GM23338 (cell line): ENCODE data around the gene KCNB1. TPM values are rescaled to one million over a fixed set of nuclear protein-coding genes. Genes with fewer than 3 reads are reported as not detected.

Experiments
- ATAC-seq: fragments of 200-7000 bp; cut with Tn5 transposase; 3 replicates; pipeline ENCODE4 v1.9.1; 2020
- DNase-seq: peaks from one replicate; pipeline ENCODE4 v3.0.0-alpha.2; 2015; ENCODE audit warnings: low spot score
- H2AFZ ChIP-seq: fragments of 200-600 bp; sonication (generic); 2 replicates; pipeline ENCODE4 v1.8.0; 2016; ENCODE audit warnings: antibody characterized with exemption, mild to moderate bottlenecking, moderate library complexity
- H3F3A ChIP-seq: fragments of 200-600 bp; sonication (generic); replicated peaks from 2 replicates; pipeline ENCODE4 v1.8.0; 2017; ENCODE audit warnings: antibody characterized with exemption, mixed run types, low read depth
- H3K27ac ChIP-seq: fragments of 200-600 bp; sonication (generic); 2 replicates; pipeline ENCODE4 v1.6.1; 2016; ENCODE audit warnings: low read depth
- H3K27me3 ChIP-seq: fragments of 200-600 bp; sonication (generic); 2 replicates; pipeline ENCODE4 v1.8.0; 2016; ENCODE audit warnings: mild to moderate bottlenecking, mixed run types, moderate library complexity; ENCODE audit not compliant: insufficient read depth
- H3K36me3 ChIP-seq: fragments of 200-600 bp; sonication (generic); 2 replicates; pipeline ENCODE4 v1.8.0; 2016; ENCODE audit warnings: mild to moderate bottlenecking; ENCODE audit not compliant: insufficient read depth
- H3K4me1 ChIP-seq: fragments of 200-600 bp; sonication (generic); 2 replicates; pipeline ENCODE4 v1.8.0; 2016; ENCODE audit warnings: mild to moderate bottlenecking, moderate library complexity; ENCODE audit not compliant: insufficient read depth
- H3K4me2 ChIP-seq: fragments of 200-600 bp; sonication (generic); 2 replicates; pipeline ENCODE4 v1.7.1; 2017; ENCODE audit warnings: mixed run types
- H3K4me3 ChIP-seq: fragments of 200-600 bp; sonication (generic); 2 replicates; pipeline ENCODE4 v1.6.1; 2016; ENCODE audit warnings: mixed run types
- H3K79me2 ChIP-seq: fragments of 200-600 bp; sonication (generic); replicated peaks from 2 replicates; pipeline ENCODE4 v1.8.0; 2017; ENCODE audit warnings: mild to moderate bottlenecking; ENCODE audit not compliant: insufficient read depth
- H3K9me2 ChIP-seq: fragments of 200-600 bp; sonication (generic); 2 replicates; pipeline ENCODE4 v1.8.0; 2017; ENCODE audit not compliant: insufficient read depth
- H4K20me1 ChIP-seq: fragments of 200-600 bp; sonication (generic); replicated peaks from 2 replicates; pipeline ENCODE4 v1.8.0; 2017; ENCODE audit warnings: mild to moderate bottlenecking; ENCODE audit not compliant: insufficient read depth
- H3K27ac Mint-ChIP-seq: 2 replicates; pipeline ENCODE4 v1.8.0; 2020; ENCODE audit warnings: inconsistent platforms, mild to moderate bottlenecking, moderate library complexity, mixed read lengths
- H3K27me3 Mint-ChIP-seq: 3 replicates; pipeline ENCODE4 v1.8.0; 2022; ENCODE audit warnings: low read depth, mild to moderate bottlenecking, moderate library complexity, mixed read lengths, inconsistent platforms; ENCODE audit not compliant: insufficient read depth, poor library complexity
- H3K36me3 Mint-ChIP-seq: 3 replicates; pipeline ENCODE4 v1.8.0; 2021; ENCODE audit warnings: low read depth, mild to moderate bottlenecking, inconsistent platforms, moderate library complexity, mixed read lengths
- H3K4me1 Mint-ChIP-seq: 3 replicates; pipeline ENCODE4 v1.8.0; 2020; ENCODE audit warnings: mild to moderate bottlenecking, inconsistent platforms, mixed read lengths
- H3K4me3 Mint-ChIP-seq: 3 replicates; pipeline ENCODE4 v1.8.0; 2021; ENCODE audit warnings: moderate library complexity, mild to moderate bottlenecking, inconsistent platforms, mixed read lengths
- H3K9me3 Mint-ChIP-seq: 3 replicates; pipeline ENCODE4 v1.8.0; 2020; ENCODE audit warnings: moderate library complexity, mild to moderate bottlenecking, inconsistent platforms, mixed read lengths
- CREB1 ChIP-seq: fragments of 250-450 bp; sonication (Bioruptor Pico); IDR thresholded peaks from 2 replicates; pipeline ENCODE4 v1.5.0; 2020; ENCODE audit warnings: low read depth, mild to moderate bottlenecking, moderate library complexity
- EZH2 ChIP-seq: fragments of 200-600 bp; sonication (generic); IDR thresholded peaks from one replicate; pipeline ENCODE4 v1.8.0; 2017; ENCODE audit warnings: antibody characterized with exemption, mild to moderate bottlenecking, low read depth; ENCODE audit not compliant: unreplicated experiment
- EZH2phosphoT487 ChIP-seq: fragments of 200-600 bp; sonication (generic); IDR thresholded peaks from one replicate; pipeline ENCODE4 v1.8.1; 2018; ENCODE audit warnings: antibody characterized with exemption; ENCODE audit not compliant: unreplicated experiment
- JUNB ChIP-seq: IDR thresholded peaks from one replicate; pipeline ENCODE4 v1.6.1; 2016; ENCODE audit warnings: antibody characterized with exemption; ENCODE audit not compliant: unreplicated experiment
- NANOG ChIP-seq: IDR thresholded peaks from 2 replicates; pipeline ENCODE4 v1.6.1; 2016; ENCODE audit warnings: antibody characterized with exemption, borderline replicate concordance
- POLR2AphosphoS5 ChIP-seq: IDR thresholded peaks from 2 replicates; pipeline ENCODE4 v1.6.1; 2016; ENCODE audit warnings: antibody characterized with exemption, low read depth
- STAT1 ChIP-seq: IDR thresholded peaks from one replicate; pipeline ENCODE4 v1.6.1; 2016; ENCODE audit warnings: antibody characterized with exemption; ENCODE audit not compliant: unreplicated experiment
- ZNF331 ChIP-seq: fragments of 250-450 bp; sonication (Bioruptor Pico); IDR thresholded peaks from 2 replicates; pipeline ENCODE4 v1.5.0; 2020; ENCODE audit warnings: low read depth, mild to moderate bottlenecking, moderate library complexity
- polyA plus RNA-seq: library from polyadenylated mRNA; unstranded; fragments of >200 nt; fragmentation: Nextera tagmentation; extraction: Ambion mirVana; gene quantifications from 2 replicates; pipeline ENCODE4 v1.2.1, GENCODE V29; 2016
- total RNA-seq: library from RNA; depleted of rRNA; stranded (reverse); fragments of >200 nt; shearing (Covaris generic); gene quantifications from 2 replicates; pipeline ENCODE4 v1.2.3, GENCODE V29; 2014
- TF ChIP-seq, protein P1 (sequence below): IDR thresholded peaks from 2 replicates; pipeline ENCODE4 v1.6.1; 2016; ENCODE audit warnings: antibody characterized with exemption
- TF ChIP-seq, protein P2 (sequence below): IDR thresholded peaks from one replicate; pipeline ENCODE4 v1.6.1; 2018; ENCODE audit warnings: antibody characterized with exemption; ENCODE audit not compliant: unreplicated experiment
- TF ChIP-seq, protein P3 (sequence below): fragments of 250-450 bp; sonication (Bioruptor Pico); IDR thresholded peaks from 2 replicates; pipeline ENCODE4 v1.5.0; 2020; ENCODE audit warnings: mild to moderate bottlenecking, moderate library complexity

KCNB1 gene
- total and polyA plus RNA-seq, 2 experiments from 2014 or later, result 0.28 to 0.29 TPM

DNA sequence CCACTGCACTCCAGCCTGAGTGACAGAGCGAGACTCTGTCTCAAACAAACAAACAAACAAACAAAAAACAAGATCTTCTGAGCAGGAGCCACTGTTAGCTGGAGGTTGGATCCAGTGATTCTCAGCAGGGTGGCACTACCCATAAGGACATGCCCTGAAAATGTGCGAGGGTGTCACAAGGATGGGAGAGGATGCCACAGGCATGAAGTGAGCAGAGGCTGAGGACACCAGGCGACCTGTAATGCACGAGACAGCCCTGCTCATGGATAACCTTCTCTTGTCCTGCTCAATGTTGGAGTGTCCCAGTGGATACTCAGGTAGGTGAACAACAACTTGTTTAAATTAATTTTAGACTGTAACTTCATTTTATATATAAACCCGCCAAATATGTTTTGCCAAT, 76.8 kb downstream of the KCNB1 start:
- Histone ChIP-seq H2AFZ (no peak overlapping the region), H3K4me1 (no peaks in the 10 kb centered on the region; the same call in 1 of the 2 replicates), H3K4me3 (no peak overlapping the region), H3K9me2 (no peaks in the 10 kb centered on the region), H3K27me3 (no peaks in the 10 kb centered on the region), H3K4me2 (no peak overlapping the region), H3K27ac (no peak overlapping the region), H3K36me3 (no peaks in the 10 kb centered on the region), H3K79me2 (no peaks in the 10 kb centered on the region), H4K20me1 (no peaks in the 10 kb centered on the region), H3F3A (no peaks in the 10 kb centered on the region)
- no peak for ATAC-seq
- Mint-ChIP-seq H3K4me3 (no peak overlapping the region), H3K27me3 (peaks cover 2% of the 10 kb centered on the region), H3K36me3 (peaks cover 10% of the 10 kb centered on the region; the same call in 2 of the 3 replicates), H3K4me1 (peaks cover 9% of the 10 kb centered on the region), H3K9me3 (peaks cover 14% of the 10 kb centered on the region), H3K27ac (no peak overlapping the region)
- no peak for TF ChIP-seq STAT1
- no peak for TF ChIP-seq NANOG
- TF ChIP-seq CREB1, result no peak
- TF ChIP-seq POLR2AphosphoS5, result no peak
- TF ChIP-seq ZNF331 (CRISPR knock-in tag), result no peak
- TF ChIP-seq EZH2, result no peak
- TF ChIP-seq, protein P1, sequence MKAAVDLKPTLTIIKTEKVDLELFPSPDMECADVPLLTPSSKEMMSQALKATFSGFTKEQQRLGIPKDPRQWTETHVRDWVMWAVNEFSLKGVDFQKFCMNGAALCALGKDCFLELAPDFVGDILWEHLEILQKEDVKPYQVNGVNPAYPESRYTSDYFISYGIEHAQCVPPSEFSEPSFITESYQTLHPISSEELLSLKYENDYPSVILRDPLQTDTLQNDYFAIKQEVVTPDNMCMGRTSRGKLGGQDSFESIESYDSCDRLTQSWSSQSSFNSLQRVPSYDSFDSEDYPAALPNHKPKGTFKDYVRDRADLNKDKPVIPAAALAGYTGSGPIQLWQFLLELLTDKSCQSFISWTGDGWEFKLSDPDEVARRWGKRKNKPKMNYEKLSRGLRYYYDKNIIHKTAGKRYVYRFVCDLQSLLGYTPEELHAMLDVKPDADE, result no peak
- TF ChIP-seq, protein P2, sequence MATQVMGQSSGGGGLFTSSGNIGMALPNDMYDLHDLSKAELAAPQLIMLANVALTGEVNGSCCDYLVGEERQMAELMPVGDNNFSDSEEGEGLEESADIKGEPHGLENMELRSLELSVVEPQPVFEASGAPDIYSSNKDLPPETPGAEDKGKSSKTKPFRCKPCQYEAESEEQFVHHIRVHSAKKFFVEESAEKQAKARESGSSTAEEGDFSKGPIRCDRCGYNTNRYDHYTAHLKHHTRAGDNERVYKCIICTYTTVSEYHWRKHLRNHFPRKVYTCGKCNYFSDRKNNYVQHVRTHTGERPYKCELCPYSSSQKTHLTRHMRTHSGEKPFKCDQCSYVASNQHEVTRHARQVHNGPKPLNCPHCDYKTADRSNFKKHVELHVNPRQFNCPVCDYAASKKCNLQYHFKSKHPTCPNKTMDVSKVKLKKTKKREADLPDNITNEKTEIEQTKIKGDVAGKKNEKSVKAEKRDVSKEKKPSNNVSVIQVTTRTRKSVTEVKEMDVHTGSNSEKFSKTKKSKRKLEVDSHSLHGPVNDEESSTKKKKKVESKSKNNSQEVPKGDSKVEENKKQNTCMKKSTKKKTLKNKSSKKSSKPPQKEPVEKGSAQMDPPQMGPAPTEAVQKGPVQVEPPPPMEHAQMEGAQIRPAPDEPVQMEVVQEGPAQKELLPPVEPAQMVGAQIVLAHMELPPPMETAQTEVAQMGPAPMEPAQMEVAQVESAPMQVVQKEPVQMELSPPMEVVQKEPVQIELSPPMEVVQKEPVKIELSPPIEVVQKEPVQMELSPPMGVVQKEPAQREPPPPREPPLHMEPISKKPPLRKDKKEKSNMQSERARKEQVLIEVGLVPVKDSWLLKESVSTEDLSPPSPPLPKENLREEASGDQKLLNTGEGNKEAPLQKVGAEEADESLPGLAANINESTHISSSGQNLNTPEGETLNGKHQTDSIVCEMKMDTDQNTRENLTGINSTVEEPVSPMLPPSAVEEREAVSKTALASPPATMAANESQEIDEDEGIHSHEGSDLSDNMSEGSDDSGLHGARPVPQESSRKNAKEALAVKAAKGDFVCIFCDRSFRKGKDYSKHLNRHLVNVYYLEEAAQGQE, result no peak
- TF ChIP-seq EZH2phosphoT487, result no peak
- TF ChIP-seq JUNB, result no peak
- TF ChIP-seq, protein P3, sequence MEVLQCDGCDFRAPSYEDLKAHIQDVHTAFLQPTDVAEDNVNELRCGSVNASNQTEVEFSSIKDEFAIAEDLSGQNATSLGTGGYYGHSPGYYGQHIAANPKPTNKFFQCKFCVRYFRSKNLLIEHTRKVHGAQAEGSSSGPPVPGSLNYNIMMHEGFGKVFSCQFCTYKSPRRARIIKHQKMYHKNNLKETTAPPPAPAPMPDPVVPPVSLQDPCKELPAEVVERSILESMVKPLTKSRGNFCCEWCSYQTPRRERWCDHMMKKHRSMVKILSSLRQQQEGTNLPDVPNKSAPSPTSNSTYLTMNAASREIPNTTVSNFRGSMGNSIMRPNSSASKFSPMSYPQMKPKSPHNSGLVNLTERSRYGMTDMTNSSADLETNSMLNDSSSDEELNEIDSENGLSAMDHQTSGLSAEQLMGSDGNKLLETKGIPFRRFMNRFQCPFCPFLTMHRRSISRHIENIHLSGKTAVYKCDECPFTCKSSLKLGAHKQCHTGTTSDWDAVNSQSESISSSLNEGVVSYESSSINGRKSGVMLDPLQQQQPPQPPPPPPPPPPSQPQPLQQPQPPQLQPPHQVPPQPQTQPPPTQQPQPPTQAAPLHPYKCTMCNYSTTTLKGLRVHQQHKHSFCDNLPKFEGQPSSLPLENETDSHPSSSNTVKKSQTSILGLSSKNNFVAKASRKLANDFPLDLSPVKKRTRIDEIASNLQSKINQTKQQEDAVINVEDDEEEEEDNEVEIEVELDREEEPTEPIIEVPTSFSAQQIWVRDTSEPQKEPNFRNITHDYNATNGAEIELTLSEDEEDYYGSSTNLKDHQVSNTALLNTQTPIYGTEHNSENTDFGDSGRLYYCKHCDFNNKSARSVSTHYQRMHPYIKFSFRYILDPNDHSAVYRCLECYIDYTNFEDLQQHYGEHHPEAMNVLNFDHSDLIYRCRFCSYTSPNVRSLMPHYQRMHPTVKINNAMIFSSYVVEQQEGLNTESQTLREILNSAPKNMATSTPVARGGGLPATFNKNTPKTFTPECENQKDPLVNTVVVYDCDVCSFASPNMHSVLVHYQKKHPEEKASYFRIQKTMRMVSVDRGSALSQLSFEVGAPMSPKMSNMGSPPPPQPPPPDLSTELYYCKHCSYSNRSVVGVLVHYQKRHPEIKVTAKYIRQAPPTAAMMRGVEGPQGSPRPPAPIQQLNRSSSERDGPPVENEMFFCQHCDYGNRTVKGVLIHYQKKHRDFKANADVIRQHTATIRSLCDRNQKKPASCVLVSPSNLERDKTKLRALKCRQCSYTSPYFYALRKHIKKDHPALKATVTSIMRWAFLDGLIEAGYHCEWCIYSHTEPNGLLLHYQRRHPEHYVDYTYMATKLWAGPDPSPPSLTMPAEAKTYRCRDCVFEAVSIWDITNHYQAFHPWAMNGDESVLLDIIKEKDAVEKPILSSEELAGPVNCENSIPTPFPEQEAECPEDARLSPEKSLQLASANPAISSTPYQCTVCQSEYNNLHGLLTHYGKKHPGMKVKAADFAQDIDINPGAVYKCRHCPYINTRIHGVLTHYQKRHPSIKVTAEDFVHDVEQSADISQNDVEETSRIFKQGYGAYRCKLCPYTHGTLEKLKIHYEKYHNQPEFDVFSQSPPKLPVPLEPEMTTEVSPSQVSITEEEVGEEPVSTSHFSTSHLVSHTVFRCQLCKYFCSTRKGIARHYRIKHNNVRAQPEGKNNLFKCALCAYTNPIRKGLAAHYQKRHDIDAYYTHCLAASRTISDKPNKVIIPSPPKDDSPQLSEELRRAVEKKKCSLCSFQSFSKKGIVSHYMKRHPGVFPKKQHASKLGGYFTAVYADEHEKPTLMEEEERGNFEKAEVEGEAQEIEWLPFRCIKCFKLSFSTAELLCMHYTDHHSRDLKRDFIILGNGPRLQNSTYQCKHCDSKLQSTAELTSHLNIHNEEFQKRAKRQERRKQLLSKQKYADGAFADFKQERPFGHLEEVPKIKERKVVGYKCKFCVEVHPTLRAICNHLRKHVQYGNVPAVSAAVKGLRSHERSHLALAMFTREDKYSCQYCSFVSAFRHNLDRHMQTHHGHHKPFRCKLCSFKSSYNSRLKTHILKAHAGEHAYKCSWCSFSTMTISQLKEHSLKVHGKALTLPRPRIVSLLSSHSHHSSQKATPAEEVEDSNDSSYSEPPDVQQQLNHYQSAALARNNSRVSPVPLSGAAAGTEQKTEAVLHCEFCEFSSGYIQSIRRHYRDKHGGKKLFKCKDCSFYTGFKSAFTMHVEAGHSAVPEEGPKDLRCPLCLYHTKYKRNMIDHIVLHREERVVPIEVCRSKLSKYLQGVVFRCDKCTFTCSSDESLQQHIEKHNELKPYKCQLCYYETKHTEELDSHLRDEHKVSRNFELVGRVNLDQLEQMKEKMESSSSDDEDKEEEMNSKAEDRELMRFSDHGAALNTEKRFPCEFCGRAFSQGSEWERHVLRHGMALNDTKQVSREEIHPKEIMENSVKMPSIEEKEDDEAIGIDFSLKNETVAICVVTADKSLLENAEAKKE (CRISPR knock-in tag), result no peak
- no peak for DNase-seq
